ENCODE data around the gene MYH2. TPM values are rescaled to one million over a fixed set of nuclear protein-coding genes. Genes with fewer than 3 reads are reported as not detected.

MYH2 gene
- total and polyA plus RNA-seq, 2 of the 13 experiments (the other 11 are each of a cell fraction or from before 2014, with no cell fraction given) = not detected

- no TSS peak for BruUV-seq (replicated peaks)
- intact Hi-C loops (cut with micrococcal nuclease; ENCODE audit: unreplicated experiment) (no loop called here), in situ Hi-C loops (cut with HindIII; ENCODE audit: extremely low pct_ligation_motif_present, low pct_unique_long_range_greater_than_20kb) (no loop called here)
- Histone ChIP-seq H3K27ac (ENCODE audit: extremely low read length, insufficient read depth, low read length) (no peak overlapping the region), H3K36me3 (replicated peaks in 1 of 2; ENCODE audit: control insufficient read depth in 1 of 2, insufficient read depth in 2 of 2, low read length in 2 of 2) (no peaks in the 10 kb centered on the region), H3K79me2 (ENCODE audit: insufficient read depth, low read length) (no peaks in the 10 kb centered on the region), H3K9me3 (ENCODE audit: low read length) (no peaks in the 10 kb centered on the region), H3K4me1 (ENCODE audit: insufficient read depth, low read length) (peaks cover 10% of the 10 kb centered on the region), H2AFZ (ENCODE audit: low read length) (no peak overlapping the region), H4K20me1 (ENCODE audit: insufficient read depth, low read length) (no peaks in the 10 kb centered on the region), H3K9ac (ENCODE audit: insufficient read depth, low read depth, low read length) (no peak overlapping the region), H3K4me3 (replicated peaks in 1 of 3; ENCODE audit: insufficient read depth in 1 of 3, low read depth in 2 of 3, low read length in 3 of 3) (no peak overlapping the region), H3K27me3 (ENCODE audit: control insufficient read depth in 1 of 2, insufficient read depth in 2 of 2, low read length in 2 of 2) (peaks cover 0 to 12% of the 10 kb centered on the region in 2 experiments; a peak in 1 of 5 replicates), H3K4me2 (ENCODE audit: low read depth, low read length) (no peak overlapping the region)
- 1% methylated on average over 6 of the region's 6 CpGs for WGBS (ENCODE audit: low lambda C conversion rate)
- CTCF ChIA-PET (ENCODE audit: low intra/inter-chr PET ratio, low total read pairs) = no interaction called here
- FAIRE-seq (no peak), ATAC-seq (no peak), DNase-seq (ENCODE audit: low spot score) (no peak)
- no peak for TF ChIP-seq MZF1 (CRISPR knock-in tag; IDR thresholded peaks at IDR 0.05; ENCODE audit: borderline replicate concordance)
- no peak for TF ChIP-seq NONO (IDR thresholded peaks at IDR 0.05)
- TF ChIP-seq NONO (CRISPR knock-in tag; conservative IDR thresholded peaks at IDR 0.05) = no peak
- TF ChIP-seq ARNTL (CRISPR knock-in tag; IDR thresholded peaks at IDR 0.05) = no peak
- TF ChIP-seq EZH2 (conservative IDR thresholded peaks at IDR 0.05; ENCODE audit: low read depth, low read length) = no peak
- TF ChIP-seq, protein P1, sequence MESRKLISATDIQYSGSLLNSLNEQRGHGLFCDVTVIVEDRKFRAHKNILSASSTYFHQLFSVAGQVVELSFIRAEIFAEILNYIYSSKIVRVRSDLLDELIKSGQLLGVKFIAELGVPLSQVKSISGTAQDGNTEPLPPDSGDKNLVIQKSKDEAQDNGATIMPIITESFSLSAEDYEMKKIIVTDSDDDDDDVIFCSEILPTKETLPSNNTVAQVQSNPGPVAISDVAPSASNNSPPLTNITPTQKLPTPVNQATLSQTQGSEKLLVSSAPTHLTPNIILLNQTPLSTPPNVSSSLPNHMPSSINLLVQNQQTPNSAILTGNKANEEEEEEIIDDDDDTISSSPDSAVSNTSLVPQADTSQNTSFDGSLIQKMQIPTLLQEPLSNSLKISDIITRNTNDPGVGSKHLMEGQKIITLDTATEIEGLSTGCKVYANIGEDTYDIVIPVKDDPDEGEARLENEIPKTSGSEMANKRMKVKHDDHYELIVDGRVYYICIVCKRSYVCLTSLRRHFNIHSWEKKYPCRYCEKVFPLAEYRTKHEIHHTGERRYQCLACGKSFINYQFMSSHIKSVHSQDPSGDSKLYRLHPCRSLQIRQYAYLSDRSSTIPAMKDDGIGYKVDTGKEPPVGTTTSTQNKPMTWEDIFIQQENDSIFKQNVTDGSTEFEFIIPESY (CRISPR knock-in tag; IDR thresholded peaks at IDR 0.05) = no peak
- TF ChIP-seq, protein P2, sequence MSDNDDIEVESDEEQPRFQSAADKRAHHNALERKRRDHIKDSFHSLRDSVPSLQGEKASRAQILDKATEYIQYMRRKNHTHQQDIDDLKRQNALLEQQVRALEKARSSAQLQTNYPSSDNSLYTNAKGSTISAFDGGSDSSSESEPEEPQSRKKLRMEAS (IDR thresholded peaks at IDR 0.05) = no peak
- TF ChIP-seq ARHGAP35 (CRISPR knock-in tag; IDR thresholded peaks at IDR 0.05; ENCODE audit: borderline replicate concordance) = no peak
- no peak for TF ChIP-seq ZNF275 (CRISPR knock-in tag; IDR thresholded peaks at IDR 0.05; ENCODE audit: borderline replicate concordance)
- no peak for TF ChIP-seq RAD51 (IDR thresholded peaks at IDR 0.05; ENCODE audit: borderline replicate concordance)
- TF ChIP-seq ZNF781 (CRISPR knock-in tag; IDR thresholded peaks at IDR 0.05; ENCODE audit: borderline replicate concordance, not compliant biosample characterization) = no peak
- TF ChIP-seq IRF2 (CRISPR knock-in tag; IDR thresholded peaks at IDR 0.05) = no peak
- no peak for TF ChIP-seq ZNF260 (CRISPR knock-in tag; IDR thresholded peaks at IDR 0.05; ENCODE audit: borderline replicate concordance, low read depth)
- POLR2A ChIA-PET = no interaction called here
Measured at GRCh38 chr17:10513299-10514067, 36.0 kb downstream of the MYH2 start.

Data from HepG2 (cell line).